Measurements from ENCODE around the gene TTPAL.

The TTPAL gene

GRCh38 chr20:44431502-44432234, 44.0 kb upstream of the TTPAL start:
- no peak for DNase-seq (ENCODE audit: extremely low spot score)
- ChIA-PET POLR2A (no interaction called here), CTCF (no interaction called here)
- no peak for TF ChIP-seq ARNT (IDR thresholded peaks at IDR 0.05)
- TF ChIP-seq HDGF (IDR thresholded peaks at IDR 0.05; ENCODE audit: borderline replicate concordance), result no peak
- no peak for TF ChIP-seq ELF4 (IDR thresholded peaks at IDR 0.05)
- no peak for TF ChIP-seq FOXK2 (IDR thresholded peaks at IDR 0.05)
- no peak for TF ChIP-seq TARDBP (IDR thresholded peaks at IDR 0.05)
- TF ChIP-seq PKNOX1 (IDR thresholded peaks at IDR 0.05), result no peak
- TF ChIP-seq SP1 (IDR thresholded peaks at IDR 0.05), result no peak
- TF ChIP-seq CTBP1 (IDR thresholded peaks at IDR 0.05; ENCODE audit: borderline replicate concordance), result no peak
- TF ChIP-seq NFRKB (IDR thresholded peaks at IDR 0.05), result no peak
- no peak for TF ChIP-seq BHLHE40 (IDR thresholded peaks at IDR 0.05; ENCODE audit: borderline replicate concordance)
- no peak for TF ChIP-seq LEF1 (IDR thresholded peaks at IDR 0.05; ENCODE audit: borderline replicate concordance)
- no peak for TF ChIP-seq L3MBTL2 (conservative IDR thresholded peaks at IDR 0.05)
- no peak for TF ChIP-seq SUZ12 (IDR thresholded peaks at IDR 0.05)
- no peak for TF ChIP-seq ZNF384 (IDR thresholded peaks at IDR 0.05)
- TF ChIP-seq FOXM1 (IDR thresholded peaks at IDR 0.05; ENCODE audit: borderline replicate concordance), result no peak
- TF ChIP-seq FOXA1 (IDR thresholded peaks at IDR 0.05), result no peak

DNA sequence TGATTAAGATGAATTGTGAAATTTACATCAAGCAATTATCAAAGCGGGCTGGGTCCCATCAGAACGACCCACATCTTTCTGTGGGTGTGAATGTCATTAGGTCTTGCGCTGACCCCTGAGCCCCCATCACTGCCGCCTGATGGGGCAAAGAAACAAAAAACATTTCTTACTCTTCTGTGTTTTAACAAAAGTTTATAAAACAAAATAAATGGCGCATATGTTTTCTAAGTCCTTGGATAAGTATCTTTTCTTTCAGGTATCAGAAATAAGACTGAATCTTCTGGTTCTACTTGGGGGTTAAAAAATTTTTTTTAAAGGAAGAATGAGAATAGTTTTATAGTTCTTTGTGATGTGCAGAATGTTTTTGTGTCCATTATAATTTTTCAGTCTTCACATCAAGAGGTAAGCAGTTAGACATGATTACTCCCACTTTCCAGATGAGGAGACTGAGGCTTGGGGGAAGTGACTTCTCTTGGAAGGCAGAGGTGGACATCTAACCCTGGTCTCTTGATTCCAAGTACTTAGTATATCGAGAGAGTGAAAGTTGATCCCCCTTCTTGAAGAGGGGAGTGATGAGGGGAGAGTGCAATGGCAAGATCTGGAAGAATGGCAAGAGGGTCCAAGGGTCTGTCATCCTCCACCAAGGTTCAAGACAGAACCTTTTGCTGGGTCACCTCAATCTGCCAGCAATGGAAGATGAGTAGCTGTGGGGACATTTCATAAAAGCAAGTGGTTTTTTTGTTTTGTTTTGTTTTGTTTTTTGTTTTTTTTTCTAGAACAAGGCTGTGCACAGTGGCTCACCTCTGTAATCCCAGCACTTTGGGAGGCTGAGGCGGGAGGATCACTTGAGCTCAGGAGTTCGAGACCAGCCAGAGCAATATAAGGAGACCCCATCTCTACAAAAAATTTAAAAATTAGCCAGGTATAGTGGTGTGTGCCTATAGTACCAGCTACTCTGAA, 42.8 kb upstream of the TTPAL start:
- POLR2A ChIA-PET, result no interaction called here
- no peak for DNase-seq (ENCODE audit: extremely low spot score)
- TF ChIP-seq ZNF384 (IDR thresholded peaks at IDR 0.05), result no peak
- TF ChIP-seq TARDBP (IDR thresholded peaks at IDR 0.05), result no peak
- TF ChIP-seq SP1 (IDR thresholded peaks at IDR 0.05), result no peak
- TF ChIP-seq FOXK2 (IDR thresholded peaks at IDR 0.05), result no peak
- no peak for TF ChIP-seq L3MBTL2 (conservative IDR thresholded peaks at IDR 0.05)
- TF ChIP-seq BHLHE40 (IDR thresholded peaks at IDR 0.05; ENCODE audit: borderline replicate concordance), result no peak
- no peak for TF ChIP-seq HDGF (IDR thresholded peaks at IDR 0.05; ENCODE audit: borderline replicate concordance)
- no peak for TF ChIP-seq FOXA1 (IDR thresholded peaks at IDR 0.05)
- TF ChIP-seq ELF4 (IDR thresholded peaks at IDR 0.05), result no peak
- no peak for TF ChIP-seq ARNT (IDR thresholded peaks at IDR 0.05)
- TF ChIP-seq LEF1 (IDR thresholded peaks at IDR 0.05; ENCODE audit: borderline replicate concordance), result no peak
- TF ChIP-seq NFRKB (IDR thresholded peaks at IDR 0.05), result no peak
- no peak for TF ChIP-seq FOXM1 (IDR thresholded peaks at IDR 0.05; ENCODE audit: borderline replicate concordance)
- TF ChIP-seq CTBP1 (IDR thresholded peaks at IDR 0.05; ENCODE audit: borderline replicate concordance), result no peak
- TF ChIP-seq PKNOX1 (IDR thresholded peaks at IDR 0.05), result no peak
- no peak for TF ChIP-seq SUZ12 (IDR thresholded peaks at IDR 0.05)
- CTCF ChIA-PET, result interaction anchor here (0.6 to 1.2 kb wide), 2 partner anchors 26 to 29 kb away, joined by 3 read pairs; no protein-coding TSS in a partner anchor

DNA sequence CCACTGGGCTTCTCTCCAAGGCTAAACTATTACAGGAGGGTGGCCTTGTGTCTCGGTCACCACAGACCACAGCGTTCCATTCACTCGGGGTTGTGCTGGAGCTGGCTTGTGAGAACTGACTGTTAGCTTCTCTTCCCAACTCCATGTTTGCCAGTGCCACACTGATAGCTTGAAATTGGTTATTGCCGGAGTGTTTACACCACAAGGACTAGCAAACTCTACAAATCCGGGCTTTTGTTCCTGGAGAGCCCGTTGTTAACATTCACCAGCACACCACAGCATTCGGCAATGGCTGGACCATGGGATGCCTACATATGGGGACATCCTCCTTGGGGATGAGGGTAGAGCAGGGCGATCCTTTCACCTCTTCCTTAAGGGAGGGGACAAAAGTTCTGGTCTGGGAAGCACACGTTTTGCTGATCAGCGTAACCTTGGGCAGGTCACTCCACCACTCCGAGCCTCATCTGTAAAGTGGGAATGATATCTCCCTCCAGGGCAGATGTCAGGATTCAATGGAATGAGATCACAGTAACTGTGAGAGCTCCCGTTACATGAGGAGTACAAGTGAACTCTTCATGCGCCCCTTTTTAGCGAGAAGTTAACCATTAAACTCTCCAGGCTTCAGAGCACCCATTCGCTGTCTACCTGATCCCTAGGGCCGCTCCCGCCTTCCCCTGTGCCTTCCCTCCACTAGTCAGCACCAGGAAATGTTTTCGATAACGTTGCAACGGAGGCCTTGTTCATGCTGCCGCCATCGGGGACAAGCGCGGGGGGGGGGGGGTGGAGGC, 41.7 kb upstream of the TTPAL start:
- TF ChIP-seq NFRKB (IDR thresholded peaks at IDR 0.05) (no peak), L3MBTL2 (conservative IDR thresholded peaks at IDR 0.05) (no peak), TARDBP (IDR thresholded peaks at IDR 0.05) (no peak), SP1 (IDR thresholded peaks at IDR 0.05) (no peak), SUZ12 (IDR thresholded peaks at IDR 0.05) (no peak), FOXM1 (IDR thresholded peaks at IDR 0.05; ENCODE audit: borderline replicate concordance) (no peak), CTBP1 (IDR thresholded peaks at IDR 0.05; ENCODE audit: borderline replicate concordance) (no peak), LEF1 (IDR thresholded peaks at IDR 0.05; ENCODE audit: borderline replicate concordance) (no peak), HDGF (IDR thresholded peaks at IDR 0.05; ENCODE audit: borderline replicate concordance) (no peak), ELF4 (IDR thresholded peaks at IDR 0.05) (no peak), FOXK2 (IDR thresholded peaks at IDR 0.05) (no peak), PKNOX1 (IDR thresholded peaks at IDR 0.05) (no peak), BHLHE40 (IDR thresholded peaks at IDR 0.05; ENCODE audit: borderline replicate concordance) (no peak), ZNF384 (IDR thresholded peaks at IDR 0.05) (no peak), FOXA1 (IDR thresholded peaks at IDR 0.05) (no peak), ARNT (IDR thresholded peaks at IDR 0.05) (no peak)
- CTCF ChIA-PET, result interaction anchor here (1.2 kb wide), 1 partner anchor 28 kb away, joined by 3 read pairs; no protein-coding TSS in a partner anchor
- no peak for DNase-seq (ENCODE audit: extremely low spot score)
- POLR2A ChIA-PET, result interaction anchor here (1.0 kb wide), 1 partner anchor 42 kb away, joined by 4 read pairs; the partner anchor contains the start of gene TTPAL

- no peak for DNase-seq (ENCODE audit: extremely low spot score)
- TF ChIP-seq ARNT (IDR thresholded peaks at IDR 0.05) (no peak), FOXK2 (IDR thresholded peaks at IDR 0.05) (no peak), L3MBTL2 (conservative IDR thresholded peaks at IDR 0.05) (no peak), NFRKB (IDR thresholded peaks at IDR 0.05) (no peak), SUZ12 (IDR thresholded peaks at IDR 0.05) (no peak), ELF4 (IDR thresholded peaks at IDR 0.05) (no peak), CTBP1 (IDR thresholded peaks at IDR 0.05; ENCODE audit: borderline replicate concordance) (no peak), LEF1 (IDR thresholded peaks at IDR 0.05; ENCODE audit: borderline replicate concordance) (no peak), FOXA1 (IDR thresholded peaks at IDR 0.05) (no peak), FOXM1 (IDR thresholded peaks at IDR 0.05; ENCODE audit: borderline replicate concordance) (no peak), BHLHE40 (IDR thresholded peaks at IDR 0.05; ENCODE audit: borderline replicate concordance) (no peak), ZNF384 (IDR thresholded peaks at IDR 0.05) (no peak), HDGF (IDR thresholded peaks at IDR 0.05; ENCODE audit: borderline replicate concordance) (no peak), PKNOX1 (IDR thresholded peaks at IDR 0.05) (no peak), SP1 (IDR thresholded peaks at IDR 0.05) (no peak), TARDBP (IDR thresholded peaks at IDR 0.05) (no peak)
- ChIA-PET POLR2A (no interaction called here), CTCF (no interaction called here)
Measured at GRCh38 chr20:44435630-44436335, 39.9 kb upstream of the TTPAL start.

Measured in HEK293T (cell line).